GM12878 (cell line): ENCODE measurements around the gene OR5AC2. TPM values are rescaled to one million over a fixed set of nuclear protein-coding genes. Genes with fewer than 3 reads are reported as not detected.

Source experiments
- ATAC-seq: fragments of 200-7000 bp; cut with Tn5 transposase; 3 replicates; pipeline ENCODE4 v1.9.1; 2020; ENCODE audit warnings: mild to moderate bottlenecking, moderate library complexity
- BruUV-seq: library from RNA; stranded (reverse); fragments of 400-500 nt; replicated peaks from 2 replicates; lab custom pipeline; 2021; lab: Mats Ljungman, UMichigan
- CTCF ChIA-PET: fragments of 300-600 bp; sonication (Branson Sonifier 250); formaldehyde crosslinking; extraction: SDS; loops from one replicate; lab custom pipeline; 2021; ENCODE audit warnings: inconsistent platforms; lab: Yijun Ruan, JAX
- POLR2A ChIA-PET: fragments of 350-600 bp; formaldehyde crosslinking; extraction: SDS; loops from one replicate; lab custom pipeline; 2021; ENCODE audit warnings: inconsistent platforms; lab: Charles Lee
- RAD21 ChIA-PET: fragments of 300-600 bp; sonication (Branson Sonifier 250); formaldehyde crosslinking; loops from one replicate; lab custom pipeline; 2023; ENCODE audit warnings: antibody characterized with exemption; ENCODE audit not compliant: unreplicated experiment; lab: Charles Lee
- SMC1A ChIA-PET: fragments of 300-600 bp; sonication (Branson Sonifier 250); formaldehyde crosslinking; loops from one replicate; lab custom pipeline; 2023; ENCODE audit not compliant: unreplicated experiment, uncharacterized antibody; lab: Charles Lee
- DNase-seq: peaks from one replicate; pipeline ENCODE4 v3.0.0-alpha.2; 2011; ENCODE audit warnings: low read depth, low spot score
- FAIRE-seq: peaks from 3 replicates; lab custom pipeline; 2011; peaks lifted over from hg19 to GRCh38; lab: Jason Lieb, UNC
- H2AFZ ChIP-seq: 2 replicates; pipeline ENCODE4 v1.6.0; 2011; ENCODE audit warnings: low read depth, low read length, control low read depth; ENCODE audit not compliant: control insufficient read depth
- H3K27ac ChIP-seq: 2 replicates; pipeline ENCODE4 v1.5.1; 2011; ENCODE audit warnings: control low read depth; ENCODE audit not compliant: control insufficient read depth, insufficient read depth
- H3K27me3 ChIP-seq, 2 experiments: replicated peaks in 1 of 2; 2 replicates each; pipeline versions ENCODE4 v1.6.0 to v1.6.1; 2011; ENCODE audit warnings: low read length in 1 of 2; ENCODE audit not compliant: control insufficient read depth in 2 of 2, insufficient read depth in 2 of 2
- H3K36me3 ChIP-seq, 2 experiments: 2 replicates each; pipeline ENCODE4 v1.5.1; 2011; ENCODE audit warnings: low read length in 1 of 2; ENCODE audit not compliant: control insufficient read depth in 2 of 2, insufficient read depth in 2 of 2
- H3K4me1 ChIP-seq: 2 replicates; pipeline ENCODE4 v1.6.1; 2011; ENCODE audit warnings: mild to moderate bottlenecking, low read length, moderate library complexity, mixed read lengths; ENCODE audit not compliant: control insufficient read depth, insufficient read depth
- H3K4me2 ChIP-seq: 2 replicates; pipeline ENCODE4 v1.6.0; 2011; ENCODE audit warnings: control low read depth; ENCODE audit not compliant: control insufficient read depth, insufficient read depth
- H3K4me3 ChIP-seq: fragments of 200-600 bp; sonication (generic); 2 replicates; pipeline ENCODE4 v1.5.1; 2016
- H3K79me2 ChIP-seq: 2 replicates; pipeline ENCODE4 v1.6.0; 2011; ENCODE audit warnings: low read length; ENCODE audit not compliant: control insufficient read depth, insufficient read depth
- H3K9ac ChIP-seq: 2 replicates; pipeline ENCODE4 v1.8.0; 2011; ENCODE audit warnings: low read length, control low read depth, mixed read lengths; ENCODE audit not compliant: control insufficient read depth, insufficient read depth
- H3K9me3 ChIP-seq: replicated peaks from 3 replicates; pipeline ENCODE4 v1.5.1; 2011; ENCODE audit warnings: mild to moderate bottlenecking, low read length; ENCODE audit not compliant: control insufficient read depth, insufficient read depth
- H4K20me1 ChIP-seq: 2 replicates; pipeline ENCODE4 v1.6.0; 2011; ENCODE audit not compliant: control insufficient read depth, insufficient read depth
- CREB1 ChIP-seq: IDR thresholded peaks from 2 replicates; pipeline ENCODE4 v1.6.1; 2012; ENCODE audit warnings: low read depth, mild to moderate bottlenecking, inconsistent platforms
- EP300 ChIP-seq, 2 experiments: fragments of 150-350 bp in 1 of 2; IDR thresholded peaks; 2 replicates each; pipeline ENCODE4 v1.6.1; 2011 to 2012; ENCODE audit warnings: low read depth in 2 of 2, low read length in 2 of 2, borderline replicate concordance in 1 of 2, improper control_type of control experiment in 1 of 2, inconsistent platforms in 1 of 2; ENCODE audit not compliant: control insufficient read depth in 1 of 2
- EZH2 ChIP-seq: IDR thresholded peaks from 2 replicates; pipeline ENCODE4 v1.6.1; 2012; ENCODE audit warnings: low read depth, mild to moderate bottlenecking, control low read depth, inconsistent platforms, low read length, borderline replicate concordance; ENCODE audit not compliant: control insufficient read depth
- IRF3 ChIP-seq: fragments of 450-650 bp; IDR thresholded peaks from 2 replicates; pipeline ENCODE4 v1.6.1; 2014; ENCODE audit warnings: mild to moderate bottlenecking
- MYC ChIP-seq: IDR thresholded peaks from 2 replicates; pipeline ENCODE4 v1.6.1; 2011; ENCODE audit warnings: mild to moderate bottlenecking, low read length, moderate library complexity, inconsistent platforms; ENCODE audit not compliant: insufficient read depth, insufficient replicate concordance, insufficient read length, severe bottlenecking
- PKNOX1 ChIP-seq: fragments of 450-650 bp; IDR thresholded peaks from 2 replicates; pipeline ENCODE4 v1.6.1; 2016; ENCODE audit warnings: mild to moderate bottlenecking
- PRDM15 ChIP-seq: fragments of 450-650 bp; formaldehyde crosslinking; IDR thresholded peaks from 2 replicates; pipeline ENCODE4 v1.4.0; 2020; ENCODE audit warnings: mild to moderate bottlenecking, moderate library complexity
- RAD51 ChIP-seq: fragments of 450-650 bp; IDR thresholded peaks from 2 replicates; pipeline ENCODE4 v1.6.1; 2016; ENCODE audit warnings: moderate library complexity, mild to moderate bottlenecking, inconsistent platforms
- SIX5 ChIP-seq: IDR thresholded peaks from 2 replicates; pipeline ENCODE4 v1.6.1; 2011; ENCODE audit warnings: mild to moderate bottlenecking, low read depth, low read length, moderate library complexity; ENCODE audit not compliant: severe bottlenecking
- SRF ChIP-seq, 2 experiments: IDR thresholded peaks; 2 replicates each; pipeline ENCODE4 v1.6.1; 2011; ENCODE audit warnings: low read depth in 2 of 2, low read length in 2 of 2, mild to moderate bottlenecking in 1 of 2, moderate library complexity in 1 of 2
- YY1 ChIP-seq: IDR thresholded peaks from 2 replicates; pipeline ENCODE4 v1.6.1; 2011; ENCODE audit warnings: low read depth, mild to moderate bottlenecking, low read length
- ZBTB11 ChIP-seq: fragments of 450-650 bp; formaldehyde crosslinking; IDR thresholded peaks from 2 replicates; pipeline ENCODE4 v1.5.0; 2022; ENCODE audit warnings: mild to moderate bottlenecking, missing genetic modification characterization
- WGBS: methylation state at CpG from one replicate; pipeline ENCODE4 v1.1.6; 2016; ENCODE audit warnings: low lambda C conversion rate; ENCODE audit not compliant: insufficient replicate concordance, insufficient coverage; ENCODE audit errors: missing lambda C conversion rate; 5-methylcytosine and 5-hydroxymethylcytosine counted together
- in situ Hi-C: fragments of 300-500 bp; cut with MboI; formaldehyde crosslinking; loops from 9 replicates; pipeline ENCODE4 v1.14.3; 2018; ENCODE audit warnings: mixed read lengths
- intact Hi-C: fragments of 100-400 bp; cut with micrococcal nuclease; formaldehyde crosslinking; loops from one replicate; pipeline ENCODE4 v1.14.2; 2022; ENCODE audit not compliant: unreplicated experiment
- polyA plus RNA-seq, 11 experiments: library from polyadenylated mRNA; depleted of rRNA in 4 of 11; unstranded in 6 of 11; stranded (reverse) in 5 of 11; fragments of >200 nt; fragmentation: Nextera tagmentation in 4 of 11; fragmentation: Illumina TruSeq in 1 of 11; extraction: Ambion mirVana in 4 of 11; extraction: Trizol in 1 of 11; gene quantifications; 1 replicate in 1 of 11; 2 replicates in 10 of 11; pipeline versions ENCODE4 v1.2.1 to v1.2.3, GENCODE V29; 2011 to 2016; ENCODE audit warnings: inconsistent platforms in 2 of 11, missing spikeins in 2 of 11, low read depth in 1 of 11
- total RNA-seq, 4 experiments: library from RNA; depleted of rRNA in 3 of 4; stranded (reverse); fragments of >200 nt in 3 of 4; fragmentation: Illumina TruSeq in 1 of 4; extraction: Trizol in 1 of 4; gene quantifications; 2 replicates each; pipeline versions ENCODE4 v1.2.1 to v1.2.3, GENCODE V29; 2013 to 2021

Gene OR5AC2
- total and polyA plus RNA-seq, 10 of the 15 experiments (the other 5 are each of a cell fraction or from before 2014, with no cell fraction given): not detected

- intact Hi-C loops: no loop called here
- Histone ChIP-seq H3K4me2 (no peak overlapping the region), H4K20me1 (no peaks in the 10 kb centered on the region), H3K4me3 (no peak overlapping the region), H3K27me3 (no peaks in the 10 kb centered on the region), H3K9ac (no peak overlapping the region), H3K4me1 (no peaks in the 10 kb centered on the region), H2AFZ (no peak overlapping the region), H3K27ac (no peak overlapping the region), H3K79me2 (no peaks in the 10 kb centered on the region), H3K36me3 (no peaks in the 10 kb centered on the region), H3K9me3 (no peaks in the 10 kb centered on the region)
- POLR2A ChIA-PET: no interaction called here
- CTCF ChIA-PET: interaction anchor here (1.2 to 1.3 kb wide), 2 partner anchors 9 to 281 kb away, joined by 3 to 6 read pairs; no protein-coding TSS in a partner anchor
- RAD21 ChIA-PET: no interaction called here
- BruUV-seq: no TSS peak
- ATAC-seq: no peak
- in situ Hi-C loops: no loop called here
- SMC1A ChIA-PET: interaction anchor here (0.8 to 1.0 kb wide), 2 partner anchors 9 to 16 kb away, joined by 3 to 4 read pairs; no protein-coding TSS in a partner anchor
- 7% methylated on average over 1 of the region's 1 CpG for WGBS
- no peak for FAIRE-seq
- DNase-seq: no peak
- no peak for TF ChIP-seq SRF (IDR thresholded peaks at IDR 0.05; ENCODE audit: low read depth in 2 of 2, low read length in 2 of 2)
- no peak for TF ChIP-seq SIX5
- no peak for TF ChIP-seq PKNOX1
- no peak for TF ChIP-seq CREB1
- no peak for TF ChIP-seq EP300 (IDR thresholded peaks at IDR 0.05; ENCODE audit: borderline replicate concordance in 1 of 2, control insufficient read depth in 1 of 2, low read depth in 2 of 2, low read length in 2 of 2)
- no peak for TF ChIP-seq YY1
- TF ChIP-seq PRDM15 (CRISPR knock-in tag): no peak
- TF ChIP-seq ZBTB11 (CRISPR knock-in tag): no peak
- no peak for TF ChIP-seq MYC
- TF ChIP-seq EZH2: no peak
- no peak for TF ChIP-seq IRF3
- TF ChIP-seq RAD51: no peak
These were observed 37.7 kb upstream of the OR5AC2 start for GRCh38 chr3:98049271-98049670.
